ENCODE data around the gene PDGFA.

Gene PDGFA

GRCh38 chr7:454356-455109 lies 65.1 kb downstream of the PDGFA start:
- DNase-seq (ENCODE audit: low read depth), result no peak
- no peak overlapping the region for H3K4me3 ChIP-seq (ENCODE audit: low read depth, low read length)

- no peak overlapping the region for H3K4me3 ChIP-seq (ENCODE audit: low read depth, low read length)
- DNase-seq (ENCODE audit: low read depth), result no peak
Measured at GRCh38 chr7:453597-454306, 65.9 kb downstream of the PDGFA start.

GRCh38 chr7:452791-453455 lies 66.7 kb downstream of the PDGFA start:
- no peak overlapping the region for H3K4me3 ChIP-seq (ENCODE audit: low read depth, low read length)
- DNase-seq (ENCODE audit: low read depth), result no peak

DNA sequence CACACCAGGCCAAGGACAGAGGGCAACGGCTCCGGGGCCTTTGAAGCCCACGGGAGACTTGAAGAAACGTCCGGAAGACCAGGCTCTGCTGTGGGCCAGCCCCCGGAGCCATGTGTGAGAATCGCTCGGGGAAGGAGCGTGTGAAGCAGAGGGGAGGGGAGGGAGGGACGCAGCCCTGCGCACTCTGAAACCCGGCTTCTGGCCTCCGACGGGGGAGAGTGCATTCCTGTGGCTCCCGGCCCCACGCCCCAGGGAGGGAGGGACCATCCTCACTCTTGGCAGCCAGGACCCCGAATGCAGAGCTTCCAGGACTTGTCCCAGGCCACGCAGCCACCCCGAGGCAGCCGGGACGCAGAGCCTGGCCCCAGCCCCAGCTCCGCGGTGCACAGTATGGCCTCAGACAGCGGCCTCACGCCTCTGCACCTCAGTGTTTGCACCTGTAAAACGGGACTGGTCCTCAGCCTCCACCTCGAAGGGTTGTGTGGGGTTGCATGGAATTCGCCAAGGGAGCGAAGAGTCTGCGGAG lies 67.4 kb downstream of the PDGFA start:
- H3K4me3 ChIP-seq (ENCODE audit: low read depth, low read length), result no peak overlapping the region
- DNase-seq (ENCODE audit: low read depth), result no peak

- no peak for DNase-seq (ENCODE audit: low read depth)
- no peak overlapping the region for H3K4me3 ChIP-seq (ENCODE audit: low read depth, low read length)
Measured at GRCh38 chr7:451255-452225, 68.1 kb downstream of the PDGFA start.

DNA sequence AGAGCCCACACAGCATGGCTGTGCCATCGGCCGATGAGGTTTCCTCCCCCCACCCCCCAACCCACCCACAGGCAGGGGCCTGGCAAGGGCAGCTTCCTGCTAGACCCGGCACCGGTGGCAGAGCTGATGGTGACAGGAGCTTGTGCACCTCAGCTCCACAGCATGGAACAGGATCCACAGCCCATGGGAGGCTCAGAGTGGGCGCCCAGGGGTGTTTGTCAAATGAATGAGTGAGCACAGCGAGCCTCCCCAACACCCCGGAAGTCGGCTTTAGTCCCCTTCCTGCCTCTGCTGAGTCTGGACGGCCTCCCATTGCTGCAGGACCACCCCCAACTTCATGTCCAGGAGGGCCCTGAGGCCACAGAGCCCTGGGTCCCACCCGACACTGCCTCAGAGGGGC lies 68.9 kb downstream of the PDGFA start:
- no peak for DNase-seq (ENCODE audit: low read depth)
- H3K4me3 ChIP-seq (ENCODE audit: low read depth, low read length), result no peak overlapping the region

GRCh38 chr7:450036-450435 lies 69.6 kb downstream of the PDGFA start:
- H3K4me3 ChIP-seq (ENCODE audit: low read depth, low read length), result no peak overlapping the region
- DNase-seq (ENCODE audit: low read depth), result no peak

DNA sequence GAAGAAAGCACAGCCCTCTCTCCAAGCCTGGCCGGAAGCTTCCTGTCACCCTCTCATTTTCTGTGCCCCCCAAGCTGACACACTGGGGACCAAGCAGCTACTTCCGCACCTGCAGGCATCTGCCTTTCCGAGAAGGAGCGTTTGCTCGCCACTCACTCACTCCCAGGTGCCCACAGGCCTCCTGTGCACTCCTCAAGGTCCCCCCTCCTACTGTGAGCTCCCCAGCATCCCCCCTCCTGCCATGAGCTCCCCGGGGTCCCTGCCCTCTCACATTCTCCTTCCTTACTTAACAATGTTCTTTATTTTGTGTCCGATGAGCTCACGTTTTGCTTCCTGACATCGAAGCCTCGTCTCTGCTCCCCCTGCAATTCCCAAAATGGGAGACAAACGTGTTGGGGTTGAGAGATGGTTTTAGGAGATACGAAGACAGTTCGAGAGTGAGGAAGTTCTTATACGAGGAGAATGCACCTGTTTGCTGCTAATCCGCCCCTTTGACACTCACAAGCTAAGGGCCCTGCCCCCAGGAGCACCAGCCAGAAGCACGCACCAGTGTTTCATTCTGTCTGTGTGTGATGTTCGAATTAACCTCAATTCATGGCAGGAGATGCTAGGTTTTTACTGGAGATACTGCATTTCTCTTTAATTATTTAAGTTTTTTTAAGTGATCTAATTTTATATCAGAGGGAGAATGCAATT lies 70.2 kb downstream of the PDGFA start:
- H3K4me3 ChIP-seq (ENCODE audit: low read depth, low read length), result no peak overlapping the region
- DNase-seq (ENCODE audit: low read depth), result no peak

DNA sequence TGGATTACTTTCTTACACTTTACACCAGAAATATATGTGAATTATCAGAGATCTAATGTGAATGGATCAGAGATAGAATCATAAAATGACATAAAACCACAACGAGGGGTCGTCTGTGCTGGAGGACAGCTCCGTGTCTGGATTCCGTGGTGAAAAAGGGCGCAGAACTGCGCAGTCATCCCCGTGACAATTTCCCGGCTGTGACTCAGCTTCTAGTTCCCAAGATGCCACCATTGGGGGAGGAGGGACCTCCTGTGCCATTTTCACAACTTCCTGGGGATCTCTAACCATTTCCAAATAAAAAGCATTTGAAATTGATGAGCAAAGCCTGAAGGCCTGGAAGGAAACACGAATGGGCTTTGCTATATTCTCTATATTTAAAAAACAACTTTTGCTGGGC lies 72.1 kb downstream of the PDGFA start:
- no peak overlapping the region for H3K4me3 ChIP-seq (ENCODE audit: low read depth, low read length)
- DNase-seq (ENCODE audit: low read depth), result no peak
